Thyroid gland (tissue), 4 donors: ENCODE measurements around the gene EIF3K.

ENCODE experiments used
- CTCF ChIP-seq, 6 experiments: fragments of 200-600 bp in 3 of 6; fragments of 450-650 bp in 3 of 6; sonication (generic) in 3 of 6; IDR thresholded peaks; one replicate each; pipeline ENCODE4 v1.5.1; 2016 to 2019; ENCODE audit warnings: antibody characterized with exemption in 6 of 6, mild to moderate bottlenecking in 2 of 6, inconsistent platforms in 1 of 6, moderate library complexity in 1 of 6
- POLR2A ChIP-seq, 2 donors: fragments of 450-650 bp; IDR thresholded peaks; one replicate each; pipeline ENCODE4 v1.6.1; 2017; ENCODE audit warnings: antibody characterized with exemption in 2 of 2, mild to moderate bottlenecking in 2 of 2, moderate library complexity in 1 of 2

GRCh38 chr19:38658462-38659306 is 39.7 kb downstream of the EIF3K start:
- TF ChIP-seq CTCF (IDR thresholded peaks at IDR 0.05) = no peak
- peak in 1 of 2 donors; percentile 85 for TF ChIP-seq POLR2A (IDR thresholded peaks at IDR 0.05)
